Sigmoid colon (tissue), 7 donors: ENCODE data around the gene PDLIM4. TPM values are rescaled to one million over a fixed set of nuclear protein-coding genes. Genes with fewer than 3 reads are reported as not detected.

Source experiments
- DNase-seq: peaks from one replicate; pipeline ENCODE4 v3.0.0-alpha.2; 2019
- H3K27ac ChIP-seq, 4 donors: fragments of 200-600 bp; sonication (generic); one replicate each; pipeline ENCODE4 v1.5.1; 2016 to 2019; ENCODE audit warnings: mild to moderate bottlenecking in 1 of 4
- H3K27me3 ChIP-seq, 3 donors: fragments of 200-600 bp; sonication (generic); one replicate each; pipeline ENCODE4 v1.5.1; 2019; ENCODE audit warnings: mild to moderate bottlenecking in 1 of 3
- H3K36me3 ChIP-seq, 4 donors: fragments of 200-600 bp; sonication (generic); one replicate each; pipeline ENCODE4 v1.5.1; 2016 to 2019
- H3K4me1 ChIP-seq, 4 donors: fragments of 200-600 bp; sonication (generic); one replicate each; pipeline ENCODE4 v1.5.1; 2017 to 2019
- H3K4me3 ChIP-seq, 4 donors: fragments of 200-600 bp; sonication (generic); one replicate each; pipeline ENCODE4 v1.5.1; 2017 to 2019; ENCODE audit warnings: mild to moderate bottlenecking in 2 of 4, moderate library complexity in 1 of 4
- H3K9me3 ChIP-seq, 4 donors: fragments of 200-600 bp in 3 of 4; sonication (generic) in 3 of 4; one replicate each; pipeline versions ENCODE4 v1.5.1 to v1.6.1; 2013 to 2019
- EP300 ChIP-seq, 4 donors: sonication (generic); formaldehyde crosslinking; IDR thresholded peaks; one replicate each; pipeline ENCODE4 v1.6.1; 2017; ENCODE audit warnings: antibody characterized with exemption in 4 of 4
- POLR2A ChIP-seq, 2 donors: fragments of 450-650 bp; IDR thresholded peaks; one replicate each; pipeline ENCODE4 v1.6.1; 2016; ENCODE audit warnings: antibody characterized with exemption in 2 of 2, mild to moderate bottlenecking in 2 of 2, moderate library complexity in 2 of 2
- POLR2AphosphoS5 ChIP-seq, 4 donors: sonication (generic); formaldehyde crosslinking; IDR thresholded peaks; one replicate each; pipeline ENCODE4 v1.6.1; 2017; ENCODE audit warnings: antibody characterized with exemption in 4 of 4
- WGBS, 2 donors: extraction: QIAGEN DNeasy Blood & Tissue Kit; methylation state at CpG; one replicate each; pipeline ENCODE4 v1.1.7; 2013; 5-methylcytosine and 5-hydroxymethylcytosine counted together
- intact Hi-C: fragments of 100-400 bp; cut with DNase I; formaldehyde crosslinking; loops from one replicate; pipeline ENCODE4 v1.15.1; 2023
- polyA plus RNA-seq, 3 donors: library from polyadenylated mRNA; stranded (reverse); fragments of 200-250 nt; gene quantifications; one replicate each; pipeline ENCODE4 v1.2.3, GENCODE V29; 2013
- total RNA-seq, 4 donors: library from RNA; depleted of rRNA; stranded (reverse); fragments of >200 nt; gene quantifications; one replicate each; pipeline ENCODE4 v1.1.0, GENCODE V29; 2016
- TF ChIP-seq, protein P1 (sequence below), 4 experiments: fragments of 450-650 bp in 3 of 4; fragments of 200-600 bp in 1 of 4; IDR thresholded peaks; one replicate each; pipeline ENCODE4 v1.5.1; 2016 to 2019; ENCODE audit warnings: antibody characterized with exemption in 4 of 4, mild to moderate bottlenecking in 3 of 4, moderate library complexity in 2 of 4
- donor health status: healthy with polysubstance abuse.
- donor health status: Bipolar disorder and iron deficiency.
- donor health status: healthy.

PDLIM4 gene
- total and polyA plus RNA-seq, 7 donors, result 2.1 to 133 (median 38.2) TPM

DNA sequence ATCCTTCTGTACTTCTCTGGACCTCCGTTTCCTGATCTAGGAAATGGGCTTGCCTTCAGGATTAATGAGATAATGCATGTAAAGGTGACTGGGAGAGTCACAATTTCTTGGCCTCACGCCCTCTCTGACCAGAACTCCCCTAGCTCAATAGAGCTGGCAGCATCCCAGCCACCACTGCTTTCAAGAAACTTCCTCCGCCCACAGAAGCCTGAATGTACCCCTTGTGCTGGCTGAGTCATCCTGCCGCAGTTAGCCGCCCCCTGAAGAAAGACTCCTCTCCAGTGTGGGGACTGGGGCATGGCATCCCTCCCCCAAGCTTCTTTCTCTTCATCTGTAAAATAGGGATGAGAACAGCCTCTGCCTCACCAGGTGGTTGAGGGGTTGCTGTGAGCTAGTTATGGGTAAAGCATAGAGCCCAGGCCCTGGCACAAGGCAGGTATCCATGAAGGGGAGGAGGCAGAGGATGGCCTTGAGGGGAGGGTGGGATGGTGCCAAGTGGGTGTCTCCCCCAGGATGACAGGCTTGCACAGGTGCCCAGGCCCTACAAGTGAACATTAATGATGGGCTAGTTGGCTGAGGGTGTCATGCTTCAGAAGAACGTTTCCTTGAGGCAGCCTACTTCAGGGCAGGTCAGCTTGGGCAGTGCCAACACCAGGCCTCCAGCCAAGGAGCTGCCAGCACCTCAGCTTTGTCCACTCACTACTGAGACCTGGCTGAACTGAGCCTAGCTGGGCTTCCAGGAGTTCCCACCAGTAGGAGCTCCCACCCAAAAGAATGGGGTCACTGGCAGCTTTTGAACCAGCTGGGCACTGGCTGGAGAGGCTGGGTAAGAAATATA, 3.4 kb downstream of the PDLIM4 start:
- 46 to 54% methylated on average over 6 of the region's 6 CpGs for WGBS, 2 donors
- Histone ChIP-seq H3K4me1 (peaks cover 0 to 83% (median 80%) of the 10 kb centered on the region in 4 donors), H3K36me3 (peaks cover 0 to 17% (median 0%) of the 10 kb centered on the region in 4 donors), H3K9me3 (no peaks in the 10 kb centered on the region), H3K27me3 (no peaks in the 10 kb centered on the region), H3K4me3 (peak overlapping the region in 2 of 4 donors; percentile 7 to 91), H3K27ac (peak overlapping the region; percentile 97 to 99 (median 98))
- DNase-seq, result peak; percentile 92
- TF ChIP-seq POLR2A (IDR thresholded peaks at IDR 0.05), result no peak
- TF ChIP-seq, protein P1, sequence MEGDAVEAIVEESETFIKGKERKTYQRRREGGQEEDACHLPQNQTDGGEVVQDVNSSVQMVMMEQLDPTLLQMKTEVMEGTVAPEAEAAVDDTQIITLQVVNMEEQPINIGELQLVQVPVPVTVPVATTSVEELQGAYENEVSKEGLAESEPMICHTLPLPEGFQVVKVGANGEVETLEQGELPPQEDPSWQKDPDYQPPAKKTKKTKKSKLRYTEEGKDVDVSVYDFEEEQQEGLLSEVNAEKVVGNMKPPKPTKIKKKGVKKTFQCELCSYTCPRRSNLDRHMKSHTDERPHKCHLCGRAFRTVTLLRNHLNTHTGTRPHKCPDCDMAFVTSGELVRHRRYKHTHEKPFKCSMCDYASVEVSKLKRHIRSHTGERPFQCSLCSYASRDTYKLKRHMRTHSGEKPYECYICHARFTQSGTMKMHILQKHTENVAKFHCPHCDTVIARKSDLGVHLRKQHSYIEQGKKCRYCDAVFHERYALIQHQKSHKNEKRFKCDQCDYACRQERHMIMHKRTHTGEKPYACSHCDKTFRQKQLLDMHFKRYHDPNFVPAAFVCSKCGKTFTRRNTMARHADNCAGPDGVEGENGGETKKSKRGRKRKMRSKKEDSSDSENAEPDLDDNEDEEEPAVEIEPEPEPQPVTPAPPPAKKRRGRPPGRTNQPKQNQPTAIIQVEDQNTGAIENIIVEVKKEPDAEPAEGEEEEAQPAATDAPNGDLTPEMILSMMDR (IDR thresholded peaks at IDR 0.05), result no peak
- peak in 1 of 4 donors; percentile 65 for TF ChIP-seq POLR2AphosphoS5 (IDR thresholded peaks at IDR 0.05)
- peak in 1 of 4 donors; percentile 30 for TF ChIP-seq EP300 (IDR thresholded peaks at IDR 0.05)
- intact Hi-C loops, result loop anchor here (10.0 kb wide), 1 partner anchor 234 kb away; the partner anchor contains the start of gene IRF1

DNA sequence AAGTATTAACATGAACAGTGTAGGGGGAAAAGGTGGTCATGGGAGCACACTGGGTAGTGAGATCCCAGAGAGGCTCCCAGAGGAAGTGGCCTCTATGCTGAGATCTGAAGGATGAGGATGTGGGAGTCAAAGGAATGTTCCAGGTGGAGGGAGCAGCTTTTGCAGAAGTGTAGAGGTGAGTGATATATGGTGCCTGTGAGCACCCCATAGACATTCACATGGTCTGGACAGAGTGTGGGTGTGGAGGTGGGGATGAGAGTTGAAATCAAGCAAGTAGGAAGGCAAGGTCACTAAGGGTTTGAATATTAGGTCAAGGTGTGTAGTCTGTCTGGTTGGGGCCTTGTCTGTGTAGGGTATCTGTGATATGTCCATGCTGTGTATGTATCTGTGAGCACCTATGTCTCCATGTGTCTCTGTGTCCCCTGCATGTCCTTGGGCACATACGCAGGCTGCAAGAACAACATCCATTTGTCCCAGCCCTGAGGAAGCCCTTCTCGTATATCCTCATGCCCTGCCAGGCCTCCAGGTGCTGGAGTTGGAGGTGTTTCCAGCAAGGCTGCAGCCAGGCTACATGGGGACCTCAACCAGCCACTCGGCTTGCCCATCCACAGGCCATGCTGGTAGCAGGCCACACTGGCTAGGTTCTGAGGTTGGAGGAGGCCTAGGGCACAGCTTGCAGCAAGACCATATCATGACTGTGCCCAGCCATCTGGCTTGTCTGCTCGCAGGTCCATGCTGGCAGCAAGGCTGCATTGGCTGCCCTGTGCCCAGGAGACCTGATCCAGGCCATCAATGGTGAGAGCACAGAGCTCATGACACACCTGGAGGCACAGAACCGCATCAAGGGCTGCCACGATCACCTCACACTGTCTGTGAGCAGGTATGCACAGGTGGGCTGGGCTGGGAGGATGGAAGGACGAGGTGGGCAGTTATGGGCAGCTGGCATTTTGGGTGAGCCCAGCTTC, 4.7 kb downstream of the PDLIM4 start:
- no peaks in the 10 kb centered on the region for H3K9me3 ChIP-seq
- H3K36me3 ChIP-seq, result peaks cover 7 to 29% (median 8%) of the 10 kb centered on the region in 4 donors
- TF ChIP-seq POLR2AphosphoS5 (IDR thresholded peaks at IDR 0.05), result no peak
- TF ChIP-seq EP300 (IDR thresholded peaks at IDR 0.05), result no peak
- TF ChIP-seq, protein P1 (IDR thresholded peaks at IDR 0.05), result no peak
- intact Hi-C loops, result loop anchor here (10.0 kb wide), 1 partner anchor 233 kb away; the partner anchor contains the start of gene IRF1
- H3K27me3 ChIP-seq, result no peaks in the 10 kb centered on the region
- H3K27ac ChIP-seq, result peak overlapping the region; percentile 97 to 99 (median 98)
- no peak for DNase-seq
- WGBS, 2 donors, result 88 to 94% methylated on average over 7 of the region's 7 CpGs
- no peak overlapping the region for H3K4me3 ChIP-seq
- H3K4me1 ChIP-seq, result peaks cover 0 to 90% (median 86%) of the 10 kb centered on the region in 4 donors

DNA sequence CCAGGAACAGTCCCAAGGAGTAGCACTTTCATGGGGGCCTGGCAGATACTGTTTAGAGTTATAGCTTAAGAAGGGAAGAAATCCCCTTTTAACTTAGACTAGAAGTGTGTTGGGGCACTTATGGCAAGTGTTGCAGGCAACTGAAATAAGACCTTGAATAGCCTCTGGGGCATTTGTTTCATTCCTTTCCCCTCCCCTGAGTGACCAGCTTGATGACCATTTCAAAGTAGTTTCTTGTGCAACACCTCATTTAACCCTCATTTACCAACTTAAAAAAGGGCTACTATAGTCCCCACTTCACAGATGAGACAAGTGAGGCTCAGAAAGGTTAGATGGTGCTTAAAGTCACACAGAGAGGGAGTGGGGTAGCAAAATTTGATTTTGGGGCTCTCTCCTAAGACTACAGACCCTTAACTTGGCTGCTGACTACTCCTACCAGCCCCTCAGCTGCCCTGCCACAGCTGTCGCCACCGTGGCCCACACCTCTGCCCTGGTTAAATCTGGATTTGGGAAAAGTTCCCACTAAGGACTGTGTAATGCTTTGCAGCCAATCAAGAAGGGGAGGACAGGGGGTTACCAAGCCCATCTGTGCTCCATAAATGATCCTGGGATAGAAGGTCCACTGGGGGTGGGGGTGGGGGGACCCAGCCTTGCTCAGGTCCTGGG, 5.5 kb downstream of the PDLIM4 start:
- H3K4me3 ChIP-seq, result no peak overlapping the region
- H3K27me3 ChIP-seq, result no peaks in the 10 kb centered on the region
- no peaks in the 10 kb centered on the region for H3K9me3 ChIP-seq
- H3K4me1 ChIP-seq, result peaks cover 0 to 98% (median 93%) of the 10 kb centered on the region in 4 donors
- WGBS, 2 donors, result 95 to 98% methylated on average over 2 of the region's 2 CpGs
- peaks cover 8 to 37% (median 11%) of the 10 kb centered on the region in 4 donors for H3K36me3 ChIP-seq
- H3K27ac ChIP-seq, result peak overlapping the region; percentile 97 to 99 (median 98)
- no peak for DNase-seq
- intact Hi-C loops, result loop anchor here (10.0 kb wide), 1 partner anchor 232 kb away; the partner anchor contains the start of gene IRF1
- TF ChIP-seq EP300 (IDR thresholded peaks at IDR 0.05) (no peak), POLR2A (IDR thresholded peaks at IDR 0.05) (no peak), POLR2AphosphoS5 (IDR thresholded peaks at IDR 0.05) (no peak)
- TF ChIP-seq, protein P1 (IDR thresholded peaks at IDR 0.05), result no peak
